ENCODE measurements around the gene CUX1.
"Not testable (repeated sequence)": the region's sequence is repeated elsewhere in the genome, so short reads cannot be mapped to it uniquely, and the experiment has no call there.

Gene CUX1

DNA sequence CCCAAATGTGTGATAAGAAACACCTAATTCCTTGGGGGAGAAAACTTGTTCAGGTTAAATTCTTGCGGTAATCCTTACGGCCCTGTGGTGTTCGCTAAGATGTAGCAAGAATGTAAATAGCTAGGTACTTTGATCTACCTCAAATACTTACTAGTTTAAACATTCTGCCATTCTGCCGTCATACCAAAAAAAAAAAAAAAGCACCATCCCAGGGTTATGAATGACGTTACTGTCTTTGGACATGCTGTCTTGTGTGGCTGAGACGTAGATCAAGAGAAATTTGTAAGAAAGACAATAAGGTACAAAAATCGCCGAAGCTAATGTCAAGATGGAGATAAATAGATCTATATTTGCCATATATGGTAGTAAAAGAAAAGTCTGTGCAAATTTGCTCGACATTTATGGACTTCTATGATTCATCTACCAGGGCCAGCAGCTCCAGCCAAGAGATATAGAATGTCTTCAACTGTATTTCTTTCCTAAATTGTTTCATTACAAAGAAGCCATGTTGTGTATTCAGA is 195.6 kb downstream of the CUX1 start:
- Histone ChIP-seq H3K36me3 (ENCODE audit: control insufficient read depth, insufficient read depth, low read length) (peaks cover 2% of the 10 kb centered on the region), H3K4me1 (ENCODE audit: control insufficient read depth, insufficient read depth, low read length) (peaks cover 5% of the 10 kb centered on the region), H3K27me3 (ENCODE audit: control insufficient read depth, insufficient read depth, low read length) (no peaks in the 10 kb centered on the region), H3K9ac (ENCODE audit: low read length) (no peak overlapping the region), H3K4me3 (ENCODE audit: low read length) (no peak overlapping the region), H3K27ac (ENCODE audit: low read depth, low read length) (peak overlapping the region; percentile 6)

DNA sequence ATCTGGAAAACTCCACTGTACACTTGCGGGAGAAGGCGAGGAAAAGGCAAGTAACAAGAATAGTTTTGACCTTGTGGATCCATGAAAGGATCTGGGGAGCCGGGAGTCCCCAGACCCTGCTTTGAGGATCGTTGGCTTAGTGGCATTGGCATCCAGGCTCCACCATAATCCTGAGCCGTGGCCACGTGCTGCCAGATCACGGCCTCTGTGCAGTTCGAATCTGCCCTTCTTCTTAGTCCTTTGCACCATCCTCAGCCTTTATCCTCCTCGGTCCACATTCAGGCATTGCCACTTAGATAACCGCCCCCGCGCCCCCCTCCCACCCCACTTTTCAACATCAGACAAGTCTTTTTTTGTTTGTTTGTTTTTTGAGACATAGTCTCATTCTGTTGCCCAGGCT is 201.4 kb downstream of the CUX1 start:
- Histone ChIP-seq H3K27me3 (ENCODE audit: control insufficient read depth, insufficient read depth, low read length) (no peaks in the 10 kb centered on the region), H3K4me3 (ENCODE audit: low read length) (no peak overlapping the region)

DNA sequence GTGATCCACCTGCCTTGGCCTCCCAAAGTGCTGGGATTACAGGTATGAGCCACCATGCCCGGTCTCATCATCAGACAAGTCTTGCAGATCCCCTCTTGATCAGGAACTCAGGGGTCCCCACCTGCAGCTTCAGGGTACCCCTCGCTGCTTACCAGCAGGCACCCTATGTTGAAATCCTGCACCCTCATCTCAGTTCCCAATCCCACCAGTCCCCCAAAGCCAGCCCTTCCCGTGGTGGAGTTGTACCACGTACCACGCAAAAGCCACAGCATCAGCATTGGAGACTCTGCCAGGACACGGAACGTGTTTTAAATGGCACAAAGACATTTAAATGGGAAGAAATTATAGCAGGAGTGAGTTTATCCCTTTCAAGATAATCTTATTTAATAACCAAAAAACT is 202.0 kb downstream of the CUX1 start:
- H3K36me3 ChIP-seq (ENCODE audit: control insufficient read depth, insufficient read depth, low read length), result peaks cover 3% of the 10 kb centered on the region
- no peak overlapping the region for H3K4me3 ChIP-seq (ENCODE audit: low read length)
- no peaks in the 10 kb centered on the region for H3K4me1 ChIP-seq (ENCODE audit: control insufficient read depth, insufficient read depth, low read length)
- no peak overlapping the region for H3K9ac ChIP-seq (ENCODE audit: low read length)
- H3K27ac ChIP-seq (ENCODE audit: low read depth, low read length), result no peak overlapping the region
- H3K27me3 ChIP-seq (ENCODE audit: control insufficient read depth, insufficient read depth, low read length), result no peaks in the 10 kb centered on the region

More for the DNA sequence above, 201.4 kb downstream of the CUX1 start:
- Histone ChIP-seq H3K9ac (ENCODE audit: low read length) (no peak overlapping the region), H3K4me1 (ENCODE audit: control insufficient read depth, insufficient read depth, low read length) (no peaks in the 10 kb centered on the region), H3K36me3 (ENCODE audit: control insufficient read depth, insufficient read depth, low read length) (peaks cover 3% of the 10 kb centered on the region), H3K27ac (ENCODE audit: low read depth, low read length) (no peak overlapping the region)

DNA sequence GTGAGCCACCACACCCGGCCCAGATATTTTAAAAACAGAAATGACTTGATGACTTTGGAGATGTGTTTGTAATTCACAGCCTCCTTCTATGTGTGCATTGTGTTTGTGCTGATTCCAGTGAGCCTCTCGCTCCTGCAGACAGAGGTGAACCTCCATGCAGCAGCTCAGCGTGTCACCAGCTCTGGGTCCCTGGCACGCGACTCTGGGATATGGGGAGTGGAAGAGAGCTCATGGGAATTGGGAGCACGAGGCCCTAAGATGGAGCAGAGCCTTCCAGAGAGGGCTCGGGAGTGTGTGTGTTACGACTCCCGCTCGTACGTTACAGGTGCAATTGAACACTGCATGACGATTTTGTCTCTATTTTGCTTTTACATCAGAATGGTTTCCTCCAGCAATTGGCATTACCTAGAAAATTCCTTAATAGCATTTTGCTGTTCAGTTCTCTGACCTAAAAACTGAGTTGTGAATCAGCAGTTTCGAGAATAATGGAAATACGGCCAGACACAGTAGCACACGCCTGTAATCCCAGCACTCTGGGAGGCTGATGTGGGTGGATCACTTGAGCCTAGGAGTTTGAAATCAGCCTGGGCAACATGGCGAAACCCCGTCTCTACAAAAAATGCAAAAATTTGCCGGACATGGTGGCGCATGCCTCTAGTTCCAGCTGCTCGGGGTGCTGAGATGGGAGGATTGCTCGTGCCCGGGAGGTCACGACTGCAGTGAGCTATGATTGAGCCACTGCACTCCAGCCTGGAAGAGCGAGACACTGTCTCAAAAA is 204.6 kb downstream of the CUX1 start:
- no peak overlapping the region for H3K27ac ChIP-seq (ENCODE audit: low read depth, low read length)
- no peak overlapping the region for H3K4me3 ChIP-seq (ENCODE audit: low read length)
- no peaks in the 10 kb centered on the region for H3K4me1 ChIP-seq (ENCODE audit: control insufficient read depth, insufficient read depth, low read length)
- no peak overlapping the region for H3K9ac ChIP-seq (ENCODE audit: low read length)
- H3K27me3 ChIP-seq (ENCODE audit: control insufficient read depth, insufficient read depth, low read length), result no peaks in the 10 kb centered on the region
- H3K36me3 ChIP-seq (ENCODE audit: control insufficient read depth, insufficient read depth, low read length), result peaks cover 3% of the 10 kb centered on the region

DNA sequence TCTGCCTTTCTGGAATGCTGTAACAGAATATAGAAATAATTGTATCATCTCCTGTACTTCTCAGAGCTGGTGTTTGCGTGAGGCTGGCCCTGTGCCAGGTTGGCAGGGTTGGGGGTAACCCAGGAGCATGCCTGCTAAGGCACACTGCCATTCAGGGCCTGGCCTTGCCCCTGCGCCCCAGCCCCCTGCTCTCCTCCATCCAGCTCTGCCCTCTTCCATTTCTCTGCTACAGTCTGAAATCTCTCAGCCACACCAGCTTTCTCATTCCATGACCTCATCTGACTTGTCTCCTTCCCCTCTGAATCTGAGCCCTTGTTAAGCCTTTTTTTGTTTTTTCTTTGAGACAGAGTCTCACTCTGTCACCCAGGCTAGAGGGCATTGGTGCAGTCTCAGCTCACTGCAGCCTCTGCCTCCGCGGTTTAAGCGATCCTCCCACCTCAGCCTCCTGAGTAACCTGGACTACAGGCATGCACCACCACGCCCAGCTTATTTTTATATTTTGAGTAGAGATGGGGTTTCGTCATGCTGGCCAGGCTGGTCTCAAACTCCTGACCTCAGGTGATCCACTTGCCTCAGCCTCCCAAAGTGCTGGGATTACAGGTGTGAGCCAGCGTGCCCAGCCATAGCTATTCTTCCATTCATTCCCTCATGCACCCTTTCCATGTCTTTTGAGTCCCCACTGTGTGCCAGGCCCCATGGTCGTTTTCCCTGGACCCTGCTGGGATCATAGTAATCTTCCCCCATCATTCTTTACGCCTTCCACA is 206.8 kb downstream of the CUX1 start:
- Histone ChIP-seq H3K9ac (ENCODE audit: low read length) (no peak overlapping the region), H3K27me3 (ENCODE audit: control insufficient read depth, insufficient read depth, low read length) (no peaks in the 10 kb centered on the region), H3K4me1 (ENCODE audit: control insufficient read depth, insufficient read depth, low read length) (no peaks in the 10 kb centered on the region), H3K4me3 (ENCODE audit: low read length) (no peak overlapping the region), H3K36me3 (ENCODE audit: control insufficient read depth, insufficient read depth, low read length) (peaks cover 3% of the 10 kb centered on the region), H3K27ac (ENCODE audit: low read depth, low read length) (no peak overlapping the region)

DNA sequence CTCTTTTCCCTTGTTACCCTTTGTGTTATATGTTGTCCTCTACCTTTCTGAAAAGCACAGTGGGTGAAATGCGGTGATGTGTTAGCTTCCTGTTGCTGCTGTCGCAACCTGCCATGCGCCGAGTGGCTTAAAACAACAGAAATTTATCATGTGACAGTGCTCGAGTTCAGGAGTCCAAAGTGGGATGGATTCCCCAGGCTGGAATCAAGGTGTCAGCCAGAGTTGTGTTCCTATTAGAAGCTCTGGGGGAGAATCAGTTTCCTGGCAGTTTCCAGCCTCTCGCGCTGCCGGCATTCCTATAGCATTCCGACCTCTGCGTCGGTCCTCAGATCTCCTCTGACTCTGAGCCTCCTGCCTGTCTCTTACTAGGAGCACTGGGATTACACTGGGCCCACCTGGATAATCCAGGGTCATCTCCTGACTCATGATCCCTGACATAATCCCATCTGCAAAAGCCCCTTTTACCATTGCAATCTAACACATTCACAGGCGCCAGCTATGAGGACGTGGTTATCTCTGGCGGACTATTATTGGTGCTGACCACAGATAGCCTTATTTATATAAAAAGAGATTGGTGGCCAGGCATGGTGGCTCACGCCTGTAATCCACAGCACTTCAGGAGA is 207.5 kb downstream of the CUX1 start:
- Histone ChIP-seq H3K4me3 (ENCODE audit: low read length) (no peak overlapping the region), H3K27me3 (ENCODE audit: control insufficient read depth, insufficient read depth, low read length) (no peaks in the 10 kb centered on the region), H3K36me3 (ENCODE audit: control insufficient read depth, insufficient read depth, low read length) (peaks cover 3% of the 10 kb centered on the region), H3K9ac (ENCODE audit: low read length) (no peak overlapping the region), H3K27ac (ENCODE audit: low read depth, low read length) (no peak overlapping the region), H3K4me1 (ENCODE audit: control insufficient read depth, insufficient read depth, low read length) (no peaks in the 10 kb centered on the region)

DNA sequence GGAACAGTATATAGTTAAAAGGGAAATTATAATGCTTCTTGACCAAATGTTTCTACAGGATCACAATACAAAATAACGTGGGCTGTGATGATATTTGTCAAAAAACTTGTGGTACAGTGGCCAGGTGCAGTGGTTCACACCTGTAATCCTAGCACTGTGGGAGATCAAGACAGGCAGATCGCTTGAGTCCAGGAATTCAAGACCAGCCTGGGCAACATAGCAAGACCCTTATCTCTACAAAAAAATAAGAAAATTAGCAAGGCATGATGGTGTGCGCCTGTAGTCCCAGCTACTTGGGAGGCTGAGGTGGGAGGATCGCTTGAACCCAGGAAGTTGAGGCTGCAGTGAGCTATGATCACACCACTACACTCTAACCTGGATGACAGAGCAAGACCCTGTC is 208.4 kb downstream of the CUX1 start:
- not testable (repeated sequence) for H3K27me3 ChIP-seq (ENCODE audit: control insufficient read depth, insufficient read depth, low read length); H3K4me1 ChIP-seq (ENCODE audit: control insufficient read depth, insufficient read depth, low read length); H3K27ac ChIP-seq (ENCODE audit: low read depth, low read length); H3K36me3 ChIP-seq (ENCODE audit: control insufficient read depth, insufficient read depth, low read length); H3K4me3 ChIP-seq (ENCODE audit: low read length); H3K9ac ChIP-seq (ENCODE audit: low read length)

DNA sequence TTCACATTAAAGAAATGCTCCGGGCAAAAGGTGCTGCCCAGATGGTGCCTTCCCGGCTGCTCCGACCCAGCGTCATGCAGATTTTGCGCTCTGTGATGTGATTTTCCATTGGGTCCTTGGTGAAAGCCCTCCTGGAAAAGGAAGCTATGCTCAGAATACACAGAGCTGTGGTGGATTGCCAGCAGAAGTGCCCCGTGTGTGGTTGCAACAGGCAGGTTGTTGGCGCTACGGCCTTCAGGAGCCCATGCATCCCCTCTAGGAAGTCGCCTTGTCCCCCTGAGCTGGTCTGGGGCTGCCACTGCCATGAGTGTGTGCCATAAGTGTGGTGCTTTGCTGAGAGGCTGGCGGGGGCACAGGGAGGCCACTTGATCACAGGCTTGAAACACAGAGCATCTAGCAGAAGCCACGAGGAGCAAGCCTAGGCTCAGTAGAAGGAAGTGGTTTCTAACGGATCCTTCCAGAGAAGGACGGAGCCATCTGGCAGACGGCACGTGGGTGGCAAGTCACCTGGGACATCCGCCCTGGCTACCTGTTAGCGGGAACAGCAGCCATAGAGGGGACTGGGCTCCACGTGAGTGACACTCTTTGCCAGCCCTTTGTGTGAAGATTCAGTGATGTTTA is 210.9 kb downstream of the CUX1 start:
- no peaks in the 10 kb centered on the region for H3K27me3 ChIP-seq (ENCODE audit: control insufficient read depth, insufficient read depth, low read length)
- no peaks in the 10 kb centered on the region for H3K4me1 ChIP-seq (ENCODE audit: control insufficient read depth, insufficient read depth, low read length)
- H3K27ac ChIP-seq (ENCODE audit: low read depth, low read length), result no peak overlapping the region
- no peak overlapping the region for H3K4me3 ChIP-seq (ENCODE audit: low read length)
- H3K36me3 ChIP-seq (ENCODE audit: control insufficient read depth, insufficient read depth, low read length), result no peaks in the 10 kb centered on the region
- H3K9ac ChIP-seq (ENCODE audit: low read length), result no peak overlapping the region

DNA sequence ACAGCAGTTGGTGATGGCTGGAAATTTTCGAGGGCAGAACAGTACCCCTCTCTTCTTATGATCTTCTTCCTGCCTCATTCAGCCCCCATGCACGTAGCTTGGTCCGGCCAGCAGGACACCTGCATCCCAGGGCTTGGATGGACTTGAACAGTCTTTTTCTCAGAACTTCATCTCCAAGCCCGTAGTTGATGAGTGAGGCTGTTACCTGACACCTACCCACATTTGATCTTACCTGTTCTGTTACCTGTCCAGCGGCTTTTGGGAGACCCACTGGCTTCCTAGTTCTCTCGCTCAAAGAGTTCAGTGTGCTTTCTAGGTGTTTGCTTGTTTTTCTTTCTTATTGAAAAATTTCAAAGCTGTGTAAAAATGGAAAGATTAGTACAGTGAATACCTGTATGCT is 212.2 kb downstream of the CUX1 start:
- H3K27ac ChIP-seq (ENCODE audit: low read depth, low read length), result no peak overlapping the region
- H3K4me1 ChIP-seq (ENCODE audit: control insufficient read depth, insufficient read depth, low read length), result no peaks in the 10 kb centered on the region
- no peaks in the 10 kb centered on the region for H3K27me3 ChIP-seq (ENCODE audit: control insufficient read depth, insufficient read depth, low read length)
- H3K36me3 ChIP-seq (ENCODE audit: control insufficient read depth, insufficient read depth, low read length), result no peaks in the 10 kb centered on the region
- no peak overlapping the region for H3K4me3 ChIP-seq (ENCODE audit: low read length)
- H3K9ac ChIP-seq (ENCODE audit: low read length), result no peak overlapping the region

DNA sequence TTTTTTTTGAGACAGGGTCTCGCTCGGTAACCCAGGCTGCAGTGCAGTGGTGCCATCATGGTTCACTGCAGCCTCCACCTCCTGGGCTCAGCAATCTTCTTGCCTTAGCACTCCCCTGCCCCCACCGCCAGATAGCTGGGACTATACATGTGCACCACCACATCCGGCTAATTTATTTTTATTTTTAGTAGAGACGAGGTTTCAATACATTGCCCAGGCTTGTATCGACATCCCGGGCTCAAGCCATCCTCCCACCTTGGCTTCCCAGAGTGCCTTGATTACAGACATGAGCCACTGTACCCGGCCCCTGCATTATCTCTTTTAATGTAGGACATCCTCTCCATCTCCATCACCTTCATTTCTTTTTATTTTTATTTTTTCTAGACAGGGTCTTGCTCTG is 213.3 kb downstream of the CUX1 start:
- no peaks in the 10 kb centered on the region for H3K36me3 ChIP-seq (ENCODE audit: control insufficient read depth, insufficient read depth, low read length)
- no peak overlapping the region for H3K4me3 ChIP-seq (ENCODE audit: low read length)
- no peaks in the 10 kb centered on the region for H3K4me1 ChIP-seq (ENCODE audit: control insufficient read depth, insufficient read depth, low read length)
- H3K9ac ChIP-seq (ENCODE audit: low read length), result no peak overlapping the region
- no peak overlapping the region for H3K27ac ChIP-seq (ENCODE audit: low read depth, low read length)
- H3K27me3 ChIP-seq (ENCODE audit: control insufficient read depth, insufficient read depth, low read length), result no peaks in the 10 kb centered on the region

DNA sequence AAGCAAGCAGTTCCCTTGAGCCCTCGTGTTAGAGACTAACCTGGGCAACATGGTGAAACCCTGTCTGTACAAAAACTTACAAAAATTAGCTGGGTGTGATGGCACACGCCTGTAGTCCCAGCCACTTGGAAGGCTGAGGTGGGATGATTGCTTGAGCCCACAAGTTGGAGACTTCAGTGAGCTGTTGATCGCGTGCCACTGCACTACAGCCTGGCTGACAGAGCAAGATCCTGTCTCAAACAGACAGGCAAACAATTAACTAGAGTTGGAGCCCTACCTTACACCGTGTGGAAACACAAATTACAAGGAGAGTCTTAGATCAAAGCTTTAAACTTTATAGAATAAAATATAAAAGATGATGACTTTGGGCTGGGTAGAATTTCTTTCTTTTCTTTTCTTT is 219.5 kb downstream of the CUX1 start:
- no peaks in the 10 kb centered on the region for H3K27me3 ChIP-seq (ENCODE audit: control insufficient read depth, insufficient read depth, low read length)
- H3K4me3 ChIP-seq (ENCODE audit: low read length), result no peak overlapping the region
- H3K9ac ChIP-seq (ENCODE audit: low read length), result no peak overlapping the region
- no peak overlapping the region for H3K27ac ChIP-seq (ENCODE audit: low read depth, low read length)
- H3K36me3 ChIP-seq (ENCODE audit: control insufficient read depth, insufficient read depth, low read length), result no peaks in the 10 kb centered on the region
- H3K4me1 ChIP-seq (ENCODE audit: control insufficient read depth, insufficient read depth, low read length), result no peaks in the 10 kb centered on the region

DNA sequence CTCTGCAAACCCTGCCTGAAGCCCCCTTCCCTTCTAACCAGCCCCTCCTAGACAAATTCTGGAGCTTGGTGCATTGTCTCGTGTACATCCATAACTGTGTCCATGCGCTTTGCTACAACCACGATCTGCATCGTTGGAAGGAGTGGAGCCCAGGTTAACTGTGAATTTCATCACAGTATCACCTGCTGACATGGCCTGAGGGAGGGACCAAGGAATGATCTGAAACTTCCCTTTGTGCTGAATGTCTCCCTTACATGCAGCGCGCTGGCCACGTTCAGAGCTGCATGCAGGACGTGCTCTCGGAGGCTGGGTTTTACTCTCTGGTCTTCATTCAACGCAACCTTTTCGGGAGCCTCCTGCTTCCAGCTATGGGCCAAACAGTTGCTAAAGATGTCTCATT is 222.3 kb downstream of the CUX1 start:
- Histone ChIP-seq H3K4me3 (ENCODE audit: low read length) (no peak overlapping the region), H3K9ac (ENCODE audit: low read length) (no peak overlapping the region), H3K36me3 (ENCODE audit: control insufficient read depth, insufficient read depth, low read length) (no peaks in the 10 kb centered on the region), H3K4me1 (ENCODE audit: control insufficient read depth, insufficient read depth, low read length) (peaks cover 1% of the 10 kb centered on the region), H3K27ac (ENCODE audit: low read depth, low read length) (no peak overlapping the region), H3K27me3 (ENCODE audit: control insufficient read depth, insufficient read depth, low read length) (no peaks in the 10 kb centered on the region)

All from rectal smooth muscle tissue (tissue), 1 donor.